CD4-positive, alpha-beta T cell treated with Interleukin-6 at 100 ng/mL for 8 hours (primary cell): Measurements from ENCODE around the gene EPHA10.

Source experiments
- DNase-seq: peaks from one replicate; pipeline ENCODE4 v3.0.0-alpha.2; 2020; ENCODE audit warnings: mixed read lengths, low spot score

Gene EPHA10

GRCh38 chr1:37673920-37674319 lies 91.0 kb downstream of the EPHA10 start:
- no peak for DNase-seq

- no peak for DNase-seq
These were observed 92.6 kb downstream of the EPHA10 start for GRCh38 chr1:37672136-37672870.

GRCh38 chr1:37671261-37671660 lies 93.7 kb downstream of the EPHA10 start:
- DNase-seq, result no peak

GRCh38 chr1:37670133-37670532 lies 94.8 kb downstream of the EPHA10 start:
- no peak for DNase-seq

- DNase-seq, result no peak
These were observed 97.8 kb downstream of the EPHA10 start for GRCh38 chr1:37667023-37667671.

GRCh38 chr1:37666241-37666867 lies 98.6 kb downstream of the EPHA10 start:
- no peak for DNase-seq
